ENCODE measurements around the gene PTER. TPM values are rescaled to one million over a fixed set of nuclear protein-coding genes. Genes with fewer than 3 reads are reported as not detected.

Gene PTER
- polyA plus RNA-seq (2011; rRNA removed) (6.3 and 8.3 TPM in 2 replicates), polyA minus RNA-seq (2011; rRNA and poly(A)+ RNA removed) (6.7 and 8.0 TPM in 2 replicates)

DNA sequence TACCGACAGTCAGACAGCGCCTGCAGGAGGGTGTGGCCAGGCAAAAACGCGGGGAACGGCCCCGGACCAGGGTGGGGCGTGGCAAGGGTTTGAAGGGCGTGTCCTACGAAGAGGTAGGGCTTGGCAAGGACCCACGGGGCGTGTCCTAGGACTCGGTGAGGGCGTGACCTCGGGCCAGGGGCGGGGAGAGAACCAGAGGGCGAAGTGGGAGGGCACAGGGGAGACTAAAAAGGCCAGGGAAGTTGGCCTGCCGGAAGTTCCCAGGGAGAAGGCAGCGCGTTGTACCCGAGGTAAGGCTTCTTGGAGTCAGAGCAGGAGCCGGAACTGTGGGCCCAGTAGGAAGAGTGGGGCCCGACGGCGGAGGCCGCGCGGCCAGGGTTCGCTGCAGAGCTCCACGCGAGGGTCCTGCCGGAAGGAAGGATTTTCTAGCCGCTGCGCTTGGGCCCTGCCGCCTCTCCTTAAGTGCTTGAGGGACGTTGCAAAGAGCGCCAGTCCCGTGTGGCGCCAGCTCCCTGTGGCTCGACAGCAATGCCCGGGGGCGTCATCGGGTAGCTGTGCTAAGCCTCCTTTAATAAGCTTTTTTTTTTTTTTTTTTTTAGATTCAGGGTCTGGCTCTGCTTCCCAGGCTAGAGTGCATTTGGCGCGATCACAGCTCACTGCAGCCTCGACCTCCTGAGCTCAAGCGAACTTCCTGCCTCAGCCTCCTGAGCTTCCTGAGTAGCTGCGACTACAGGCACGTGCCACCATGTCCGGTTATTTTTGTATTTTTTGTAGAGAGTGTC, at the start of gene PTER:
PTER (plus strand) TSS at position 253 of the 782 bp plus-strand sequence. CDS start 47,375 bp downstream, outside the sequence.
- H3K4me3 ChIP-seq (ENCODE audit: low read depth, low read length) = peak within 1 kb of the TSS; percentile 67
- H3K9me3 ChIP-seq (ENCODE audit: control insufficient read depth, insufficient read depth, low read length) = peaks cover 7% of the 10 kb centered on the region; the same call in 1 of the 2 replicates
- TF ChIP-seq, protein P1, sequence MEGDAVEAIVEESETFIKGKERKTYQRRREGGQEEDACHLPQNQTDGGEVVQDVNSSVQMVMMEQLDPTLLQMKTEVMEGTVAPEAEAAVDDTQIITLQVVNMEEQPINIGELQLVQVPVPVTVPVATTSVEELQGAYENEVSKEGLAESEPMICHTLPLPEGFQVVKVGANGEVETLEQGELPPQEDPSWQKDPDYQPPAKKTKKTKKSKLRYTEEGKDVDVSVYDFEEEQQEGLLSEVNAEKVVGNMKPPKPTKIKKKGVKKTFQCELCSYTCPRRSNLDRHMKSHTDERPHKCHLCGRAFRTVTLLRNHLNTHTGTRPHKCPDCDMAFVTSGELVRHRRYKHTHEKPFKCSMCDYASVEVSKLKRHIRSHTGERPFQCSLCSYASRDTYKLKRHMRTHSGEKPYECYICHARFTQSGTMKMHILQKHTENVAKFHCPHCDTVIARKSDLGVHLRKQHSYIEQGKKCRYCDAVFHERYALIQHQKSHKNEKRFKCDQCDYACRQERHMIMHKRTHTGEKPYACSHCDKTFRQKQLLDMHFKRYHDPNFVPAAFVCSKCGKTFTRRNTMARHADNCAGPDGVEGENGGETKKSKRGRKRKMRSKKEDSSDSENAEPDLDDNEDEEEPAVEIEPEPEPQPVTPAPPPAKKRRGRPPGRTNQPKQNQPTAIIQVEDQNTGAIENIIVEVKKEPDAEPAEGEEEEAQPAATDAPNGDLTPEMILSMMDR (IDR thresholded peaks at IDR 0.05; ENCODE audit: low read depth, low read length) = no peak
- peak; percentile 73 for DNase-seq (ENCODE audit: low read depth, low spot score)
- ChIA-PET POLR2A (interaction anchor here (0.5 to 0.6 kb wide), 2 partner anchors 191 to 950 kb away, joined by 4 to 11 read pairs; no protein-coding TSS in a partner anchor), CTCF (interaction anchor here (0.6 to 1.4 kb wide), 9 partner anchors 12 to 1741 kb away, joined by 3 to 4 read pairs (median 3); no protein-coding TSS in a partner anchor)
- H3K27ac ChIP-seq (ENCODE audit: low read depth, low read length) = peak within 1 kb of the TSS; percentile 11
- H3K27me3 ChIP-seq (ENCODE audit: control insufficient read depth, insufficient read depth, low read length) = peaks cover 6% of the 10 kb centered on the region

GRCh38 chr10:16392531-16393069, 44.2 kb upstream of the PTER start:
- Histone ChIP-seq H3K27me3 (ENCODE audit: control insufficient read depth, insufficient read depth, low read length) (no peaks in the 10 kb centered on the region), H3K4me3 (ENCODE audit: low read depth, low read length) (no peak overlapping the region), H3K27ac (ENCODE audit: low read depth, low read length) (no peak overlapping the region), H3K9me3 (ENCODE audit: control insufficient read depth, insufficient read depth, low read length) (no peaks in the 10 kb centered on the region; the same call in 1 of the 2 replicates)
- ChIA-PET CTCF (no interaction called here), POLR2A (no interaction called here)
- TF ChIP-seq, protein P1 (IDR thresholded peaks at IDR 0.05; ENCODE audit: low read depth, low read length) = no peak
- no peak for DNase-seq (ENCODE audit: low read depth, low spot score)

DNA sequence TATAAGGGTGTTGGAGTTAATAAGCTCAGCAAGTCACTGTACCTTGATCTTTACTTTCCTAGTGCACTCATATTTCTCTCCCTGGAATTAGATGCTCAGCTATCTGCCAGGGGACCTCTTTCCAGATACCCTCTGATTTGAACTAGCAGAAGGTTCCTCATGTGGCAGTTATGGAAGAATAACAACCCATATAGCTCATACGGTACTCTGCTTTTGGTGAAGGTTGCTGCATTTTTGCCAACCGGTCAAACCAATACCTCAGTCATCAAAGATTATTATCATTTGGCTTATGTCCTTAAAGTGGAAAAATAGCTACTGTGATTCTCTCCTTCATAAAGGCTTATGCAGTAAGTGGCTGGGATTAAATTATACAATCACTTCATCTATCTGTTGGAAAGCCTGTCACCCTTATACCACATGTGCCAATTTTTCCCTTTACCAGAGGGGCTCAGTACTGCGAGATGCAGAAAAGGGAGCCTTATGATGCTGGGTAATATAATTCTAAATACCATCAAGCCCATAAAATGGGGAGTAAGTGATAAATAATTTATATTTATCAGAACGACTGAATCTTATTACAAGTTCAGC, 43.4 kb upstream of the PTER start:
- POLR2A ChIA-PET = no interaction called here
- Histone ChIP-seq H3K27me3 (ENCODE audit: control insufficient read depth, insufficient read depth, low read length) (no peaks in the 10 kb centered on the region), H3K9me3 (ENCODE audit: control insufficient read depth, insufficient read depth, low read length) (no peaks in the 10 kb centered on the region; the same call in 1 of the 2 replicates), H3K27ac (ENCODE audit: low read depth, low read length) (no peak overlapping the region), H3K4me3 (ENCODE audit: low read depth, low read length) (no peak overlapping the region)
- CTCF ChIA-PET = no interaction called here
- no peak for DNase-seq (ENCODE audit: low read depth, low spot score)
- TF ChIP-seq, protein P1 (IDR thresholded peaks at IDR 0.05; ENCODE audit: low read depth, low read length) = no peak

GRCh38 chr10:16401416-16401815, 35.4 kb upstream of the PTER start:
- Histone ChIP-seq H3K27me3 (ENCODE audit: control insufficient read depth, insufficient read depth, low read length) (no peaks in the 10 kb centered on the region), H3K9me3 (ENCODE audit: control insufficient read depth, insufficient read depth, low read length) (no peaks in the 10 kb centered on the region), H3K27ac (ENCODE audit: low read depth, low read length) (no peak overlapping the region), H3K4me3 (ENCODE audit: low read depth, low read length) (no peak overlapping the region)
- TF ChIP-seq, protein P1 (IDR thresholded peaks at IDR 0.05; ENCODE audit: low read depth, low read length) = no peak
- POLR2A ChIA-PET = no interaction called here
- no peak for DNase-seq (ENCODE audit: low read depth, low spot score)
- CTCF ChIA-PET = no interaction called here

- Histone ChIP-seq H3K27ac (ENCODE audit: low read depth, low read length) (no peak overlapping the region), H3K4me3 (ENCODE audit: low read depth, low read length) (no peak overlapping the region), H3K9me3 (ENCODE audit: control insufficient read depth, insufficient read depth, low read length) (no peaks in the 10 kb centered on the region), H3K27me3 (ENCODE audit: control insufficient read depth, insufficient read depth, low read length) (no peaks in the 10 kb centered on the region)
- POLR2A ChIA-PET = no interaction called here
- DNase-seq (ENCODE audit: low read depth, low spot score) = no peak
- CTCF ChIA-PET = no interaction called here
- TF ChIP-seq, protein P1 (IDR thresholded peaks at IDR 0.05; ENCODE audit: low read depth, low read length) = no peak
These were observed 28.4 kb upstream of the PTER start for GRCh38 chr10:16408379-16408778.
